CD4-positive, alpha-beta memory T cell (primary cell): ENCODE data around the gene ZNF318. TPM values are rescaled to one million over a fixed set of nuclear protein-coding genes. Genes with fewer than 3 reads are reported as not detected.

ENCODE experiments used
- CTCF ChIA-PET: fragments of 350-600 bp; sonication (Branson Sonifier 250); formaldehyde crosslinking; loops from one replicate; lab custom pipeline; 2021; ENCODE audit warnings: inconsistent platforms; ENCODE audit not compliant: partially characterized antibody; lab: Charles Lee
- POLR2A ChIA-PET: fragments of 350-600 bp; sonication (Branson Sonifier 250); formaldehyde crosslinking; loops from one replicate; lab custom pipeline; 2021; ENCODE audit not compliant: partially characterized antibody; lab: Charles Lee
- DNase-seq, 5 donors: peaks; one replicate each; pipeline versions ENCODE4 v3.0.0 to v3.0.0-alpha.2; 2020 to 2022; ENCODE audit warnings: mixed read lengths in 1 of 5
- H3K27ac ChIP-seq: one replicate; pipeline ENCODE4 v1.7.0; 2013; ENCODE audit warnings: low read depth, low read length
- H3K27me3 ChIP-seq: 2 replicates; pipeline ENCODE4 v1.7.0; 2013; ENCODE audit warnings: mild to moderate bottlenecking, low read length, moderate library complexity; ENCODE audit not compliant: insufficient read depth
- H3K36me3 ChIP-seq: 2 replicates; pipeline ENCODE4 v1.7.0; 2013; ENCODE audit warnings: mild to moderate bottlenecking, low read length, moderate library complexity; ENCODE audit not compliant: insufficient read depth
- H3K4me1 ChIP-seq: 2 replicates; pipeline ENCODE4 v1.7.0; 2013; ENCODE audit warnings: mild to moderate bottlenecking, low read length, moderate library complexity; ENCODE audit not compliant: insufficient read depth
- H3K4me3 ChIP-seq, 2 donors: one replicate each; pipeline ENCODE4 v1.7.0; 2013; ENCODE audit warnings: low read length in 2 of 2, mild to moderate bottlenecking in 1 of 2
- H3K9me3 ChIP-seq, 2 donors: one replicate each; pipeline ENCODE4 v1.7.0; 2013; ENCODE audit warnings: low read length in 2 of 2, control low read depth in 1 of 2; ENCODE audit not compliant: control insufficient read depth in 1 of 2
- H3K27ac Mint-ChIP-seq, 7 donors: one replicate each; pipeline ENCODE4 v1.8.0; 2020 to 2021; ENCODE audit warnings: mixed read lengths in 7 of 7, mild to moderate bottlenecking in 6 of 7, inconsistent platforms in 3 of 7, moderate library complexity in 3 of 7
- H3K27me3 Mint-ChIP-seq, 2 donors: one replicate each; pipeline ENCODE4 v1.8.0; 2020 to 2021; ENCODE audit warnings: mixed read lengths in 2 of 2
- H3K36me3 Mint-ChIP-seq, 2 donors: one replicate each; pipeline ENCODE4 v1.8.0; 2020 to 2021; ENCODE audit warnings: mixed read lengths in 2 of 2, inconsistent platforms in 1 of 2, mild to moderate bottlenecking in 1 of 2
- H3K4me1 Mint-ChIP-seq, 4 donors: one replicate each; pipeline ENCODE4 v1.8.0; 2020 to 2021; ENCODE audit warnings: mixed read lengths in 4 of 4, mild to moderate bottlenecking in 1 of 4
- H3K4me3 Mint-ChIP-seq, 8 donors: one replicate each; pipeline ENCODE4 v1.8.0; 2020 to 2021; ENCODE audit warnings: mixed read lengths in 8 of 8, mild to moderate bottlenecking in 7 of 8, moderate library complexity in 6 of 8, inconsistent platforms in 3 of 8
- H3K9me3 Mint-ChIP-seq, 8 donors: one replicate each; pipeline ENCODE4 v1.8.0; 2020 to 2021; ENCODE audit warnings: mixed read lengths in 8 of 8, mild to moderate bottlenecking in 5 of 8, inconsistent platforms in 3 of 8, moderate library complexity in 1 of 8
- intact Hi-C: fragments of 100-400 bp; cut with micrococcal nuclease; formaldehyde crosslinking; loops from one replicate; pipeline ENCODE4 v1.15.1; 2023
- polyA plus RNA-seq, 2 donors: library from polyadenylated mRNA; unstranded; fragments of 300-500 nt; fragmentation: Illumina TruSeq; gene quantifications; one replicate each; pipeline ENCODE4 v1.2.3, GENCODE V29; 2021
- total RNA-seq, 2 experiments: library from RNA; stranded (reverse); gene quantifications; one replicate each; pipeline ENCODE4 v1.2.3, GENCODE V29; 2021

The ZNF318 gene
- total and polyA plus RNA-seq, 4 experiments from 2014 or later: 1.3 to 32.2 (median 18.8) TPM

DNA sequence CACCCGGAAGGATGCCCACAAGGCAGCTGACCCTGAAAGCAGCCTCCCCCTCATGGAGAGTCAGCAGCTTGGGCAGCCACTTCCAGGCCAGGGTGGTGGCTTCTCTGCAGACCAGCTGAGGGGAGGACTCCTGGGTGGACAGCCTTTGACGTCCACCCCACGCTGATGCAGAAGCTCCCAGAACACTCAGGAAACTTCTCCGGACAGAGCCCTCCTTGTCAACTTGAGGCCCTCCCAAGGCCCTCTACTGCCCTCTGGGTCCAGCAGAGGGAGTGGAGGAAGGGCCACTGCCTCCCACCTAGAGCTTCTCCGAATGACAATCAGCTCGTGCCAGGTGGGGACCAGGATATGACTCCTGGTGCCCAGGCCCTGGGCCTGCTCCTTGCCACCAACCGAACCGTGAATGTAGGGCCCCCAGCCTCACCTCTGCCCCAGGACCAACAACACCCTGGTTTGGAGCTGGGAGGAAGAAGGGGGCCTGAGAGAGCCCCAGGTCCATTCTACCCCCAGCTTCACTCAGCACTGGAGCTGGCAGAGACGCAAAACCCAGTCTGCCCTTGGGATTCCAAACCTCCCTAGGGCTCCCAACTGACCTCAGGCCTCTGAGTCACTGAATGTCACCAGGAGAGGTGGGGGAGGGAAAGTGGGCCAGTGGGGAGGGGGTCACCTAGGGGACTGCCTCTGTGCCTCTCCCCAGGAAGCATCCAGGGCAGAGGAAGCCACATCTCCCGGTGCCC is 82.3 kb downstream of the ZNF318 start:
- POLR2A ChIA-PET: no interaction called here
- Histone ChIP-seq H3K27me3 (no peaks in the 10 kb centered on the region), H3K4me3 (no peak overlapping the region), H3K4me1 (no peaks in the 10 kb centered on the region), H3K27ac (no peak overlapping the region), H3K36me3 (no peaks in the 10 kb centered on the region), H3K9me3 (no peaks in the 10 kb centered on the region)
- no peak overlapping the region for H3K4me3 Mint-ChIP-seq
- peaks cover 0 to 1% (median 0%) of the 10 kb centered on the region in 4 donors for H3K4me1 Mint-ChIP-seq
- H3K27me3 Mint-ChIP-seq: peaks cover 16 to 20% of the 10 kb centered on the region in 2 donors
- DNase-seq: no peak
- no peak overlapping the region for H3K27ac Mint-ChIP-seq
- CTCF ChIA-PET: no interaction called here
- no peaks in the 10 kb centered on the region for H3K9me3 Mint-ChIP-seq
- intact Hi-C loops: no loop called here
- no peaks in the 10 kb centered on the region for H3K36me3 Mint-ChIP-seq

DNA sequence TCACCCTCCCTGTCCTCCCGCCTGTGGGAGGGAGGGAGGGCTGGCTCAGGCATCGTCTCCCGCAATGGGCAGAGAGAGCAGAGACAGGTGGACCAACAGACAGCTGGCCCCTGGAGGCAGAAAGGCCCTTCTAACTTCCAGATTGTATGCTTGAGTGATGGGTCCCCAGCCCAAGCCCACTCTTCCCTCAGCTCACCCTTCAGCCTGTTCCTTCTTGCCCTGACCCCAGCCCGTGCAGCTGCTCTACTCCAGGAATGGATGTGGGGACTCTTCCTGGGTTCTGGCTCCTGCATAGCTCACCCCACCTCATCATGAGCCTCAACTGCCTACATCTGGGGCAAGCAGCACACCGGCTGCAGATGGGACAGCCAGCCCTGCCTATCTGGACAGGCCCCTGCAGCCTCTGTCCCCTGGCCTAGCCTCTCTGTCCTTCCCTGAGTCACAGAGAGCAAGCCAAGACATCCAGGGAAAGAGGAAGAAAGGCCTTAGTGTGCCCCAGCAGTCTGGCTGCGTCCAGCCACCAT is 82.9 kb downstream of the ZNF318 start:
- Mint-ChIP-seq H3K9me3 (no peaks in the 10 kb centered on the region), H3K27me3 (peaks cover 16 to 23% of the 10 kb centered on the region in 2 donors), H3K27ac (no peak overlapping the region), H3K4me1 (peaks cover 0 to 1% (median 0%) of the 10 kb centered on the region in 4 donors), H3K36me3 (no peaks in the 10 kb centered on the region), H3K4me3 (no peak overlapping the region)
- Histone ChIP-seq H3K4me3 (no peak overlapping the region), H3K4me1 (no peaks in the 10 kb centered on the region), H3K27me3 (no peaks in the 10 kb centered on the region), H3K27ac (no peak overlapping the region), H3K36me3 (no peaks in the 10 kb centered on the region), H3K9me3 (no peaks in the 10 kb centered on the region)
- ChIA-PET CTCF (no interaction called here), POLR2A (no interaction called here)
- intact Hi-C loops: no loop called here
- DNase-seq: no peak

Other genes starting within 250 kb of the ZNF318 start
- gene SRF, start 198.4 kb downstream of the ZNF318 start, total RNA-seq: 10 to 100 TPM; 23.7 to 25.0 TPM
- gene SRF, start 198.4 kb downstream of the ZNF318 start, polyA plus RNA-seq: 1 to 10 TPM; 2.3 to 7.5 TPM
- 10 to 100 TPM; 93.8 to 95.2 TPM for gene CUL9, start 187.5 kb downstream of the ZNF318 start, total RNA-seq
- 10 to 100 TPM in 1 of 2 donors, 1 to 10 TPM in 1; 8.3 to 16.0 TPM for gene CUL9, start 187.5 kb downstream of the ZNF318 start, polyA plus RNA-seq
- 10 to 100 TPM; 32.8 to 34.8 TPM for gene DNPH1, start 140.2 kb downstream of the ZNF318 start, total RNA-seq
- gene DNPH1, start 140.2 kb downstream of the ZNF318 start, polyA plus RNA-seq: 100 to 1,000 TPM in 1 of 2 donors, 10 to 100 TPM in 1; 93.5 to 159 TPM
- under 1 TPM in 1 of 2 experiments, not detected in 1; 0.06 TPM for gene TTBK1, start 126.2 kb downstream of the ZNF318 start, total RNA-seq
- not detected for gene TTBK1, start 126.2 kb downstream of the ZNF318 start, polyA plus RNA-seq
- gene SLC22A7, start 71.4 kb downstream of the ZNF318 start, total RNA-seq: not detected
- gene SLC22A7, start 71.4 kb downstream of the ZNF318 start, polyA plus RNA-seq: not detected
- 1 to 10 TPM; 1.9 to 3.0 TPM for gene CRIP3, start 60.8 kb downstream of the ZNF318 start, total RNA-seq
- not detected for gene CRIP3, start 60.8 kb downstream of the ZNF318 start, polyA plus RNA-seq
- 10 to 100 TPM; 69.9 to 80.0 TPM for gene ABCC10, start 57.9 kb upstream of the ZNF318 start, total RNA-seq
- 10 to 100 TPM; 11.4 to 25.0 TPM for gene ABCC10, start 57.9 kb upstream of the ZNF318 start, polyA plus RNA-seq
- gene DLK2, start 85.9 kb upstream of the ZNF318 start, total RNA-seq: under 1 TPM; 0.33 to 0.49 TPM
- 1 to 10 TPM; 1.2 to 1.4 TPM for gene DLK2, start 85.9 kb upstream of the ZNF318 start, polyA plus RNA-seq
- gene TJAP1, start 107.9 kb upstream of the ZNF318 start, total RNA-seq: 10 to 100 TPM; 52.0 to 54.4 TPM
- gene TJAP1, start 107.9 kb upstream of the ZNF318 start, polyA plus RNA-seq: 10 to 100 TPM in 1 of 2 donors, 1 to 10 TPM in 1; 7.3 to 12.1 TPM
- gene LRRC73, start 140.7 kb upstream of the ZNF318 start, total RNA-seq: under 1 TPM; 0.55 to 0.67 TPM
- not detected for gene LRRC73, start 140.7 kb upstream of the ZNF318 start, polyA plus RNA-seq
- gene YIPF3, start 147.3 kb upstream of the ZNF318 start, total RNA-seq: 10 to 100 TPM; 74.8 to 82.9 TPM
- 10 to 100 TPM; 82.2 to 94.7 TPM for gene YIPF3, start 147.3 kb upstream of the ZNF318 start, polyA plus RNA-seq
- 10 to 100 TPM; 42.5 to 47.7 TPM for gene POLR1C, start 147.4 kb upstream of the ZNF318 start, total RNA-seq
- 10 to 100 TPM; 14.4 to 21.9 TPM for gene POLR1C, start 147.4 kb upstream of the ZNF318 start, polyA plus RNA-seq
- gene XPO5, start 206.4 kb upstream of the ZNF318 start, total RNA-seq: 10 to 100 TPM; 42.2 to 43.4 TPM
- gene XPO5, start 206.4 kb upstream of the ZNF318 start, polyA plus RNA-seq: 10 to 100 TPM in 1 of 2 donors, 1 to 10 TPM in 1; 5.2 to 10.7 TPM
- gene POLH, start 206.5 kb upstream of the ZNF318 start, total RNA-seq: 10 to 100 TPM; 27.1 to 31.9 TPM
- gene POLH, start 206.5 kb upstream of the ZNF318 start, polyA plus RNA-seq: 10 to 100 TPM in 1 of 2 donors, 1 to 10 TPM in 1; 8.2 to 23.2 TPM